ENCODE results near the gene IFT52. TPM values are rescaled to one million over a fixed set of nuclear protein-coding genes. Genes with fewer than 3 reads are reported as not detected.

The IFT52 gene
- 10 to 100 TPM; 41.4 to 58.3 TPM for total RNA-seq
- polyA plus RNA-seq (2013, experiment 1 of 2): 80.8 TPM
- polyA plus RNA-seq (2013, experiment 2 of 2): 83.5 TPM
- long read RNA-seq, experiment 1, transcript IFT52-202 (14 exons, 1,599 nt): minor isoform, 10 of 45 reads
- long read RNA-seq, experiment 1, transcript IFT52-201 (14 exons, 1,757 nt): major isoform, 15 of 45 reads
- long read RNA-seq, experiment 1, partial matches to known transcripts: 15 of 45 reads
- long read RNA-seq, experiment 1, other reads (novel, unspliced or antisense): 4 of 45 reads
- long read RNA-seq, experiment 2, transcript IFT52-201 (14 exons, 1,757 nt): major isoform, 42 of 83 reads
- long read RNA-seq, experiment 2, transcript IFT52-202 (14 exons, 1,599 nt): minor isoform, 30 of 83 reads
- long read RNA-seq, experiment 2, partial matches to known transcripts: 4 of 83 reads
- long read RNA-seq, experiment 2, other reads (novel, unspliced or antisense): 6 of 83 reads
- long read RNA-seq, experiment 3, transcript IFT52-202 (14 exons, 1,599 nt): minor isoform, 42 of 195 reads
- long read RNA-seq, experiment 3, transcript IFT52-201 (14 exons, 1,757 nt): major isoform, 106 of 195 reads
- long read RNA-seq, experiment 3, partial matches to known transcripts: 9 of 195 reads
- long read RNA-seq, experiment 3, other reads (novel, unspliced or antisense): 38 of 195 reads
- long read RNA-seq, experiment 4, transcript IFT52-202 (14 exons, 1,599 nt): minor isoform, 73 of 199 reads
- long read RNA-seq, experiment 4, transcript IFT52-201 (14 exons, 1,757 nt): major isoform, 96 of 199 reads
- long read RNA-seq, experiment 4, partial matches to known transcripts: 2 of 199 reads
- long read RNA-seq, experiment 4, other reads (novel, unspliced or antisense): 28 of 199 reads

GRCh38 chr20:43590392-43591303 is at the start of gene IFT52:
TSS of gene IFT52 (plus strand) at chr20:43590937. CDS start at chr20:43594699, 3,762 bp downstream.
- Mint-ChIP-seq H3K27ac (peak within 1 kb of the TSS; percentile 99), H3K9me3 (no peaks in the 10 kb centered on the region), H3K4me1 (peaks cover 11% of the 10 kb centered on the region), H3K36me3 (ENCODE audit: low read depth) (peaks cover 15% of the 10 kb centered on the region), H3K27me3 (ENCODE audit: insufficient read depth) (no peaks in the 10 kb centered on the region), H3K4me3 (peak within 1 kb of the TSS; percentile 82)
- Histone ChIP-seq H3K27ac (ENCODE audit: low read depth, low read length) (peak within 1 kb of the TSS; percentile 90), H3K9me3 (ENCODE audit: control insufficient read depth, low read length) (no peaks in the 10 kb centered on the region), H3K36me3 (ENCODE audit: control insufficient read depth, insufficient read depth, low read length) (peaks cover 19% of the 10 kb centered on the region), H3K4me1 (ENCODE audit: control insufficient read depth, insufficient read depth, low read length) (no peaks in the 10 kb centered on the region), H3K4me3 (ENCODE audit: low read length) (peak within 1 kb of the TSS; percentile 93), H3K27me3 (ENCODE audit: control insufficient read depth, insufficient read depth, low read length, poor library complexity, severe bottlenecking) (no peaks in the 10 kb centered on the region), H3K9ac (ENCODE audit: extremely low read depth, low read length, poor library complexity, severe bottlenecking) (peak within 1 kb of the TSS; percentile 80)
- WGBS, 2 experiments (ENCODE audit: insufficient coverage in 1 of 2, insufficient read length in 1 of 2): 0 to 1% methylated on average over 46 to 65 of the region's 68 CpGs
- DNase-seq: peak; percentile 96
- peak; percentile 10 for TF ChIP-seq CTCF (conservative IDR thresholded peaks at IDR 0.05)

GRCh38 chr20:43541214-43541613 is 49.5 kb upstream of the IFT52 start:
- H3K36me3 Mint-ChIP-seq (ENCODE audit: low read depth): peaks cover 42% of the 10 kb centered on the region
- Histone ChIP-seq H3K27ac (ENCODE audit: low read depth, low read length) (no peak overlapping the region), H3K4me1 (ENCODE audit: control insufficient read depth, insufficient read depth, low read length) (no peaks in the 10 kb centered on the region), H3K36me3 (ENCODE audit: control insufficient read depth, insufficient read depth, low read length) (peaks cover 23% of the 10 kb centered on the region), H3K9ac (ENCODE audit: extremely low read depth, low read length, poor library complexity, severe bottlenecking) (no peak overlapping the region), H3K27me3 (ENCODE audit: control insufficient read depth, insufficient read depth, low read length, poor library complexity, severe bottlenecking) (no peaks in the 10 kb centered on the region), H3K4me3 (ENCODE audit: low read length) (no peak overlapping the region), H3K9me3 (ENCODE audit: control insufficient read depth, low read length) (no peaks in the 10 kb centered on the region)
- no peak overlapping the region for H3K4me3 Mint-ChIP-seq
- TF ChIP-seq CTCF (conservative IDR thresholded peaks at IDR 0.05): no peak
- H3K27ac Mint-ChIP-seq: no peak overlapping the region
- 76% methylated on average over 2 of the region's 2 CpGs; no CpG with 5 or more reads in 1 of the 2 experiments for WGBS, 2 experiments (ENCODE audit: insufficient coverage in 1 of 2, insufficient read length in 1 of 2)
- H3K4me1 Mint-ChIP-seq: no peaks in the 10 kb centered on the region
- no peaks in the 10 kb centered on the region for H3K27me3 Mint-ChIP-seq (ENCODE audit: insufficient read depth)
- no peak for DNase-seq
- peaks cover 1% of the 10 kb centered on the region for H3K9me3 Mint-ChIP-seq

GRCh38 chr20:43542161-43542560 is 48.6 kb upstream of the IFT52 start:
- H3K9me3 ChIP-seq (ENCODE audit: control insufficient read depth, low read length): no peaks in the 10 kb centered on the region
- no peak overlapping the region for H3K4me3 Mint-ChIP-seq
- H3K27me3 Mint-ChIP-seq (ENCODE audit: insufficient read depth): no peaks in the 10 kb centered on the region
- WGBS, 2 experiments (ENCODE audit: insufficient coverage in 1 of 2, insufficient read length in 1 of 2): 87 to 92% methylated on average over 3 to 5 of the region's 5 CpGs
- no peak for TF ChIP-seq CTCF (conservative IDR thresholded peaks at IDR 0.05)
- peaks cover 9% of the 10 kb centered on the region for H3K9me3 Mint-ChIP-seq
- peaks cover 44% of the 10 kb centered on the region for H3K36me3 Mint-ChIP-seq (ENCODE audit: low read depth)
- H3K4me1 Mint-ChIP-seq: no peaks in the 10 kb centered on the region
- peaks cover 23% of the 10 kb centered on the region for H3K36me3 ChIP-seq (ENCODE audit: control insufficient read depth, insufficient read depth, low read length)
- H3K27me3 ChIP-seq (ENCODE audit: control insufficient read depth, insufficient read depth, low read length, poor library complexity, severe bottlenecking): no peaks in the 10 kb centered on the region
- no peak overlapping the region for H3K27ac Mint-ChIP-seq
- no peak overlapping the region for H3K9ac ChIP-seq (ENCODE audit: extremely low read depth, low read length, poor library complexity, severe bottlenecking)
- no peak overlapping the region for H3K4me3 ChIP-seq (ENCODE audit: low read length)
- no peak overlapping the region for H3K27ac ChIP-seq (ENCODE audit: low read depth, low read length)
- DNase-seq: no peak
- no peaks in the 10 kb centered on the region for H3K4me1 ChIP-seq (ENCODE audit: control insufficient read depth, insufficient read depth, low read length)

Measured in endodermal cell (in vitro differentiated cells).